ENCODE results near the gene ETNK2. TPM values are rescaled to one million over a fixed set of nuclear protein-coding genes. Genes with fewer than 3 reads are reported as not detected.
A peak's percentile ranks its signal among the peaks of the same experiment; 100 is the strongest.

ETNK2 gene
- total RNA-seq, 2 donors from 2014 or later = 16.7 to 24.4 TPM

DNA sequence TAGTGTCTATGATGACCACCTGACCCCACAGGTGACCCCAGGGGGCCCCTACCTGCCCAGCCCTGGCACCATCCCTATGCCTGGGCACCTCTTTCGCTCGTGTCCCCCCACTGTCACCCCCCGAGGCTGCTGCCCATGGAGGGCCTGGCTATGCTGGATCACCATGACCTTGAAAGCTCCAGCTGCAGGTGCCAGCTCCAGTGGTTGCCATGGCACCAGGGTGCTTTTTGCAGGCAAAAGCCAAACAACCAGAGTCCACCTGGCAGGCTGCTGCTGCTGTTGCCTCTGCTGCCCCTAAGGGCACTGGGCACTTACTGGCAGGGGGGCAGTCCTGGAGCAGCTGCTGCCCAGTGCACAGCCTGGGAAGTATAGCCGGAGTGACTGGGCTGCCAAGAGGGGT, 21.7 kb downstream of the ETNK2 start:
- no peak overlapping the region for H3K27ac Mint-ChIP-seq
- H3K4me3 ChIP-seq (ENCODE audit: low read length) = no peak overlapping the region
- no peak for DNase-seq

GRCh38 chr1:204128964-204129896, 22.6 kb downstream of the ETNK2 start:
- DNase-seq = peak; percentile 90
- no peak overlapping the region for H3K9ac ChIP-seq (ENCODE audit: extremely low read depth, low read length, poor library complexity, severe bottlenecking)
- H3K4me1 ChIP-seq (ENCODE audit: control insufficient read depth, insufficient read depth, low read length) = no peaks in the 10 kb centered on the region
- Mint-ChIP-seq H3K27ac (peak overlapping the region; percentile 79), H3K4me1 (peaks cover 18% of the 10 kb centered on the region), H3K36me3 (ENCODE audit: low read depth) (peaks cover 33% of the 10 kb centered on the region), H3K27me3 (ENCODE audit: insufficient read depth) (no peaks in the 10 kb centered on the region), H3K9me3 (no peaks in the 10 kb centered on the region), H3K4me3 (peak overlapping the region; percentile 49)
- peak; percentile 95 for TF ChIP-seq CTCF (conservative IDR thresholded peaks at IDR 0.05)
- H3K27ac ChIP-seq (ENCODE audit: low read depth, low read length) = no peak overlapping the region
- peaks cover 25% of the 10 kb centered on the region for H3K36me3 ChIP-seq (ENCODE audit: control insufficient read depth, insufficient read depth, low read length)
- H3K4me3 ChIP-seq (ENCODE audit: low read length) = no peak overlapping the region
- H3K27me3 ChIP-seq (ENCODE audit: control insufficient read depth, insufficient read depth, low read length, poor library complexity, severe bottlenecking) = no peaks in the 10 kb centered on the region
- 47 to 96% methylated on average over 9 to 29 of the region's 29 CpGs for WGBS, 2 experiments (ENCODE audit: insufficient coverage in 1 of 2, insufficient read length in 1 of 2)
- H3K9me3 ChIP-seq (ENCODE audit: control insufficient read depth, low read length) = no peaks in the 10 kb centered on the region

More for the DNA sequence above, 21.7 kb downstream of the ETNK2 start:
- Histone ChIP-seq H3K36me3 (ENCODE audit: control insufficient read depth, insufficient read depth, low read length) (peaks cover 21% of the 10 kb centered on the region), H3K27ac (ENCODE audit: low read depth, low read length) (no peak overlapping the region), H3K4me1 (ENCODE audit: control insufficient read depth, insufficient read depth, low read length) (no peaks in the 10 kb centered on the region), H3K27me3 (ENCODE audit: control insufficient read depth, insufficient read depth, low read length, poor library complexity, severe bottlenecking) (no peaks in the 10 kb centered on the region), H3K9me3 (ENCODE audit: control insufficient read depth, low read length) (no peaks in the 10 kb centered on the region), H3K9ac (ENCODE audit: extremely low read depth, low read length, poor library complexity, severe bottlenecking) (no peak overlapping the region)
- peaks cover 18% of the 10 kb centered on the region for H3K4me1 Mint-ChIP-seq
- H3K9me3 Mint-ChIP-seq = no peaks in the 10 kb centered on the region
- peaks cover 26% of the 10 kb centered on the region for H3K36me3 Mint-ChIP-seq (ENCODE audit: low read depth)
- H3K4me3 Mint-ChIP-seq = no peak overlapping the region
- no peaks in the 10 kb centered on the region for H3K27me3 Mint-ChIP-seq (ENCODE audit: insufficient read depth)
- TF ChIP-seq CTCF (conservative IDR thresholded peaks at IDR 0.05) = no peak
- 98 to 100% methylated on average over 2 to 4 of the region's 4 CpGs for WGBS, 2 experiments (ENCODE audit: insufficient coverage in 1 of 2, insufficient read length in 1 of 2)

GRCh38 chr1:204128464-204128963, 23.3 kb downstream of the ETNK2 start:
- no peak overlapping the region for H3K27ac ChIP-seq (ENCODE audit: low read depth, low read length)
- no peak for DNase-seq
- H3K36me3 Mint-ChIP-seq (ENCODE audit: low read depth) = peaks cover 35% of the 10 kb centered on the region
- WGBS, 2 experiments (ENCODE audit: insufficient coverage in 1 of 2, insufficient read length in 1 of 2) = 81 to 82% methylated on average over 2 to 4 of the region's 4 CpGs
- H3K27ac Mint-ChIP-seq = peak overlapping the region; percentile 79
- H3K9me3 ChIP-seq (ENCODE audit: control insufficient read depth, low read length) = no peaks in the 10 kb centered on the region
- TF ChIP-seq CTCF (conservative IDR thresholded peaks at IDR 0.05) = no peak
- no peaks in the 10 kb centered on the region for H3K27me3 ChIP-seq (ENCODE audit: control insufficient read depth, insufficient read depth, low read length, poor library complexity, severe bottlenecking)
- H3K4me1 Mint-ChIP-seq = peaks cover 18% of the 10 kb centered on the region
- no peaks in the 10 kb centered on the region for H3K27me3 Mint-ChIP-seq (ENCODE audit: insufficient read depth)
- peaks cover 32% of the 10 kb centered on the region for H3K36me3 ChIP-seq (ENCODE audit: control insufficient read depth, insufficient read depth, low read length)
- no peak overlapping the region for H3K9ac ChIP-seq (ENCODE audit: extremely low read depth, low read length, poor library complexity, severe bottlenecking)
- no peak overlapping the region for H3K4me3 ChIP-seq (ENCODE audit: low read length)
- no peak overlapping the region for H3K4me3 Mint-ChIP-seq
- H3K4me1 ChIP-seq (ENCODE audit: control insufficient read depth, insufficient read depth, low read length) = no peaks in the 10 kb centered on the region
- no peaks in the 10 kb centered on the region for H3K9me3 Mint-ChIP-seq
